ENCODE results near the gene SLC25A1. TPM values are rescaled to one million over a fixed set of nuclear protein-coding genes. Genes with fewer than 3 reads are reported as not detected.

SLC25A1 gene
- total RNA-seq, 1 experiment from 2014 or later: 151 TPM

- H3K27me3 Mint-ChIP-seq (ENCODE audit: low read depth): peaks cover 31% of the 10 kb centered on the region
- H3K23ac ChIP-seq (ENCODE audit: insufficient read length, low read depth, low read length): no peak overlapping the region
Measured at GRCh38 chr22:19173047-19174035, 5.2 kb downstream of the SLC25A1 start.

More at GRCh38 chr22:19173047-19174035, 5.2 kb downstream of the SLC25A1 start:
- DNase-seq: no peak
- Mint-ChIP-seq H3K9me3 (no peaks in the 10 kb centered on the region), H3K27ac (peak overlapping the region; percentile 82 to 97 (median 90); a peak in 5 of 7 replicates), H3K4me3 (peak overlapping the region; percentile 93 to 95), H3K36me3 (ENCODE audit: insufficient read depth in 1 of 3, low read depth in 3 of 3) (peaks cover 0 to 22% (median 15%) of the 10 kb centered on the region in 3 experiments; a peak in 5 of 7 replicates), H3K4me1 (peaks cover 46 to 61% of the 10 kb centered on the region in 2 experiments)
- no peak overlapping the region for H3K56ac ChIP-seq (ENCODE audit: insufficient read length, low read depth, low read length)
- H3K4me2 ChIP-seq (ENCODE audit: insufficient read depth, insufficient read length, low read length): peak overlapping the region; percentile 95
- no peaks in the 10 kb centered on the region for H3K9me3 ChIP-seq (ENCODE audit: control insufficient read depth, low read depth, low read length)
- no peak overlapping the region for H2BK20ac ChIP-seq (ENCODE audit: low read depth, low read length, poor library complexity, severe bottlenecking)
- H2BK120ac ChIP-seq (ENCODE audit: low read depth, low read length, poor library complexity, severe bottlenecking): no peak overlapping the region
- H3K27me3 ChIP-seq (ENCODE audit: insufficient read depth, low read length): peaks cover 4% of the 10 kb centered on the region; the same call in 1 of the 2 replicates
- no CpG with 5 or more reads among the region's 19 CpGs for WGBS (ENCODE audit: extremely low coverage, insufficient read length, low lambda C conversion rate)
- no peak overlapping the region for H3T11ph ChIP-seq (ENCODE audit: low read length)
- no peak overlapping the region for H2AK5ac ChIP-seq (ENCODE audit: insufficient read length, low read length)
- no peak overlapping the region for H2BK12ac ChIP-seq (ENCODE audit: insufficient read length, low read depth, low read length)
- no peak overlapping the region for H4K8ac ChIP-seq (replicated peaks; ENCODE audit: insufficient read length, low read depth, low read length)
- peaks cover 2% of the 10 kb centered on the region for H4K20me1 ChIP-seq (ENCODE audit: control insufficient read depth, insufficient read depth, insufficient read length)
- no peak overlapping the region for H4K91ac ChIP-seq (ENCODE audit: insufficient read length, low read depth, low read length)
- no peak overlapping the region for H2BK15ac ChIP-seq (ENCODE audit: low read depth, low read length)
- no peak overlapping the region for H2AFZ ChIP-seq (ENCODE audit: low read length)
- H3K4me1 ChIP-seq (ENCODE audit: insufficient read depth, low read length): peaks cover 3% of the 10 kb centered on the region; the same call in 1 of the 2 replicates
- peak overlapping the region; percentile 2 for H3K9ac ChIP-seq (ENCODE audit: extremely low read depth, insufficient read length, low read length)
- H3K27ac ChIP-seq (ENCODE audit: insufficient read length, low read depth, low read length): no peak overlapping the region
- H4K5ac ChIP-seq (ENCODE audit: insufficient read length, low read depth, low read length): no peak overlapping the region
- H3K23me2 ChIP-seq (ENCODE audit: insufficient read length, low read depth, low read length, poor library complexity, severe bottlenecking): peaks cover 15% of the 10 kb centered on the region
- no peak overlapping the region for H3K18ac ChIP-seq (ENCODE audit: insufficient read length, low read depth, low read length)
- H2BK5ac ChIP-seq (ENCODE audit: insufficient read length, low read length): no peak overlapping the region
- H3K79me1 ChIP-seq (ENCODE audit: insufficient read depth, low read depth, low read length, poor library complexity, severe bottlenecking): peaks cover 6% of the 10 kb centered on the region
- TF ChIP-seq CTCF (conservative IDR thresholded peaks at IDR 0.05): no peak
- no peak overlapping the region for H3K4ac ChIP-seq (ENCODE audit: low read depth, low read length)
- H3K79me2 ChIP-seq (ENCODE audit: insufficient read depth, low read length): peaks cover 10% of the 10 kb centered on the region; the same call in 1 of the 2 replicates
- no peak overlapping the region for H3K14ac ChIP-seq (ENCODE audit: insufficient read depth, low read length)

Data from H9 (cell line).